GM19193 (cell line): ENCODE results near the gene HSPB7.

Source experiments
- POLR2A ChIP-seq: IDR thresholded peaks from 4 replicates; pipeline ENCODE4 v1.6.1; 2011; ENCODE audit not compliant: insufficient read depth, insufficient read length; ENCODE audit errors: extremely low read depth

HSPB7 gene

GRCh38 chr1:15991427-15992186 lies 26.2 kb downstream of the HSPB7 start:
- no peak for TF ChIP-seq POLR2A

DNA sequence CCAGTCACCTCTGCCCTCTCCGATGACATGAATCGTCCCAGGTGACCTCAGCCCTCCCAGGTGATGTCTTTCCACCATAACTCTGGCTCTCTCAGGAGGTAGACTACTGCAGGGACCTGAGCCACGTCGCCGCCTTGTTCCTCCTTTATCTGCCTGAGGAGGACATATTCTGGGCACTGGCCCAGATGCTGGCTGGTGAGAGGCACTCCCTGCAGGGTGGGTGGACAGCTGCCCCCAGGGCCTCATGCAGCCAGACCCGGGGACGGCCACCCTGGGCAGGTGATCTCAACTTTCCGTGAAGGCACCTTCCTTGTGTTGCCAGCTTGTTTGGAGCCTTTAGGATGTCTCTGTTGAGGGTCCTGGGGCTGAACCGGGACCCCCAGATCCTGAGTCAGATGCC lies 28.1 kb downstream of the HSPB7 start:
- TF ChIP-seq POLR2A = no peak

GRCh38 chr1:15988856-15989736 lies 28.7 kb downstream of the HSPB7 start:
- no peak for TF ChIP-seq POLR2A

GRCh38 chr1:15985611-15986297 lies 32.1 kb downstream of the HSPB7 start:
- TF ChIP-seq POLR2A = no peak

- no peak for TF ChIP-seq POLR2A
Measured at GRCh38 chr1:15983275-15983674, 34.6 kb downstream of the HSPB7 start.

DNA sequence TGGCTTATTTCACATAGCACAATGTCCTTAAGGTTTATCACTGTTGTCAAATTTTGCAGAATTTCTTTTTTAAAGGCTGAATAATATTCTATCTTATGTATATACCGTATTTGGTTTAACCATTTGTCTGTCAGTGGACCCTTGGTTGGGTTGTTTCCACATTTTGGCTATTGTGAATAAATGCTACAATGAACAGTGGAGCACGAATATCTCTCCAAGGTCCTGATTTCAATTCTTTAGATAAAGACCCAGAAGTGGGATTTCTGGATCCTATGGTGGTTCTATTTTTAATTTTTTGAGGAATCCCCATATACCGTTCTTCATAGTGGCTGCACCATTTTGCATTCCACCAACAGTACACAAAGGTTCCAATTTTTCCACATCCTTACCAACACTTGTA lies 36.2 kb downstream of the HSPB7 start:
- TF ChIP-seq POLR2A = no peak

- TF ChIP-seq POLR2A = peak; percentile 70
Measured at GRCh38 chr1:15975805-15976680, 41.8 kb downstream of the HSPB7 start, which contains the start of gene ZBTB17. Gene ZBTB17 (minus strand): TSS chr1:15976101. CDS start chr1:15948495, 27,606 bp downstream.

- no peak for TF ChIP-seq POLR2A
Measured at GRCh38 chr1:15975358-15975804, 42.5 kb downstream of the HSPB7 start.

DNA sequence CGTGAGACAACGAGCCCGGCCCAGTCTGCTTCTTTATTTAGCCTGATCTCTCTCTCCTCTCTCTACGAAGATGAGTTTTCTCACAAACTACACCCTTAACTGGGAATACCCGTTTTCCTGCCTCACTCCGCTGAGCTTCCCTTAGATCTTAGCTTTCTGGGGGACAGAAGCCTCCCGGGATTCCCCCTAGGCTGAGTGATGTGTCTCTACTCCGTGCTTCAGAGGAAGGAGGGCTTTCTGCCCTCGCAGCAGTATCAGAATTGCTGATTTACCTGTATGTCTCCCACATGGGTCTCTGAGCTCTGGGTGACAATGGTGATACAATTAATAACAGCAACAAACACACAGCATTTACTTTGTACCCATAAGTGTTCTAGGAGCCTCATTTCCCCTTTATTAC lies 43.0 kb downstream of the HSPB7 start:
- no peak for TF ChIP-seq POLR2A

GRCh38 chr1:15973772-15974171 lies 44.1 kb downstream of the HSPB7 start:
- no peak for TF ChIP-seq POLR2A

DNA sequence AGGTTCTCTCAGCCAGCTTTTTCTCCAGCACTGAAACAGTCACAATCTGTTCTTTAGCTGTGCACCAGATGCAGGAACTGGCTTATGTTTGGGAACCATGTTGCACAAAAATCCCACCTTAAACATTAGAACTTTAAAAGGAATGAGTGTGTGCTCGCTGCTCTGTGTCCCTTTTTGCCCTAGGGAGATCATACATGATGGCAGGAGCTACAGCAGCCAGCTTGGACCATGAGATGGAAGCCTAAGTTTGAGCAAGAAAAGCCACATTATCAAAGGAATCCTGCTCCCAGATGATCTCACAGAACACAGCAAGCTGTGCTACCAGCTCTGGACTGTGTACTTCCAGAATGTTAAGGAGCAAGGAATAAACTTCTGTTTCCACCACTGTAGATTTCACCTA lies 45.4 kb downstream of the HSPB7 start:
- TF ChIP-seq POLR2A = no peak

GRCh38 chr1:15970911-15971310 lies 46.9 kb downstream of the HSPB7 start:
- no peak for TF ChIP-seq POLR2A

GRCh38 chr1:15969321-15969880 lies 48.4 kb downstream of the HSPB7 start:
- TF ChIP-seq POLR2A = no peak

- no peak for TF ChIP-seq POLR2A
Measured at GRCh38 chr1:15968172-15968571, 49.7 kb downstream of the HSPB7 start.
